HG03103 (cell line): ENCODE data around the gene SNRNP27.
A peak's percentile ranks its signal among the peaks of the same experiment; 100 is the strongest.
"Not testable (repeated sequence)": the region's sequence is repeated elsewhere in the genome, so short reads cannot be mapped to it uniquely, and the experiment has no call there.

Source experiments
- ATAC-seq: cut with Tn5 transposase; IDR thresholded peaks from one replicate; pipeline ENCODE4 v1.9.1; 2021; ENCODE audit warnings: low read depth; ENCODE audit not compliant: unreplicated experiment

The SNRNP27 gene, protein sequence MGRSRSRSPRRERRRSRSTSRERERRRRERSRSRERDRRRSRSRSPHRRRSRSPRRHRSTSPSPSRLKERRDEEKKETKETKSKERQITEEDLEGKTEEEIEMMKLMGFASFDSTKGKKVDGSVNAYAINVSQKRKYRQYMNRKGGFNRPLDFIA

DNA sequence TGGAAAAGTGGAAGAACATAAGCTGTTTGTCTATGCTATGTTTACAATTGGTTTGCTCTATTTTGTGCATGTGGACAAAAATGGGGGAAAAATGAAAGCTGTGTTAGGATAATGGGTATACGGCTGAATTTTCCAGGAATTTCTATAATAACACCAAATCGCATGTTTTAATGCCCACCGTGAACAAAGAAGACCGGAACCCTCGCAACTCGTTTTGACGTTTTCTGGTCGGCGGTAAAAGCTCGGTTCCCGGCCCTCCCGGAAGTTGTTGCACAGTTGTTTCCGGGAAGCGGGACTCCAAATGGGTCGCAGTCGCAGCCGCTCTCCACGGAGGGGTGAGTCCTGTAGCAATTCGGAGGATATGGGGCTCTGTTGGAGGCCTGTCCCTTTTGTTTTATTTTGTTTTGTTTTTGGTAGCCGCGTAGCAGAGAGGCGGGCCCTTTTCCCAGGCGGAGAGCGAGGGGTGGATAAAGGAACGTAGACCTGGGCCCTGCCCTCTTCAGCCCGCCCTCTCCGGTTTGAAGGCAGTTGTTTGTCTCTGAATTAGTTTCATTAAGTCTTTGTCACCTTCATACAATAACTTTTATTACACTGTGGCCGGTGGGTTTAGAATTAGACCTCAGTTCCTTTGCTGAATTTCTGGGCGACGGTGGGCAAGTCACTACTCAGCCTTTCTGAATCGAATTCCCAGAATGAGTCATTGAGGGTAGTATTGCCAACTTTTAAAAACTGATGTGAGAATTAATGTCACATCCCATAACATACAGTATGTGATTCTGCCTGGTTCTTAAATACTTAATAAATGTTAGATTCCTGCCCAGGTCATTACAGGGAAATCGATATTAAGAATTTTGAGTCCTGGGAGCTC lies at the start of gene SNRNP27:
TSS of gene SNRNP27 (plus strand) at position 273 of the 868 bp plus-strand sequence. CDS start at position 302, 29 bp downstream.
- no peak for ATAC-seq

DNA sequence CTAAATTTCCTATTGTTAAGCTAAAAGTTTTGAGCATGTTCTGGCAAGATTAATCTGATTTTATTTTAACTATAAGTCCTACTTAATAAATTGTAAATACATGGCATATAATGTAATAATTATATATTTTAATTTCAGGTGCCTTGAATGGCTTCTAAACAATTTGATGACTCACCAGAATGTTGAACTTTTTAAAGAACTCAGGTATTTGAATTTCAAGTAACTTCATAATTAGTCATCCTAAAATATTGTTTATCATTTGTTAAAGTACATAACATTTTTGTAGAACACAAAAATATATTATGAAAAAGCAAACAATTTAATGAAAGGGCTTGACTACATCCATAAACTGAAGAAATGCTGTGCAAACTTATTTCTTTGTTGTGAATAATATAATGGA lies 49.8 kb upstream of the SNRNP27 start:
- no peak for ATAC-seq

DNA sequence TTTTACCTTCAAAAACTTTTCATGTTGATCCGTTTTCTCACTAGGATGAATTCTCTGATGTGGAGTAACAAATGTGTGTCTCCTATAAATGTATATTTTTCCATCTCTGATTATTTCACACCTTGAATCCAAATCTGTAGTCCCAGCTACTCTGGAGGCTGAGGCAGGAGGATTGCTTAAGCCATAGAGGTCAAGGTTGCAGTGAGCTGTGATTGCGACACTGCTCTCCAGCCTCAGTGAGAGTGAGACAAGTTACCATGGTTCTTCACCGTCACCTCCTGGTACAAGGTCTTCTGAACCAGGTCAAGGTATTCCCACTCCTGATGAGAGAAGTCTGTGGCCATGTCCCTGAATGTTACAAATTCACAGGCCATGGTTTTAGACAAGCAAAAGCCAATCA lies 49.2 kb upstream of the SNRNP27 start:
- ATAC-seq: no peak

DNA sequence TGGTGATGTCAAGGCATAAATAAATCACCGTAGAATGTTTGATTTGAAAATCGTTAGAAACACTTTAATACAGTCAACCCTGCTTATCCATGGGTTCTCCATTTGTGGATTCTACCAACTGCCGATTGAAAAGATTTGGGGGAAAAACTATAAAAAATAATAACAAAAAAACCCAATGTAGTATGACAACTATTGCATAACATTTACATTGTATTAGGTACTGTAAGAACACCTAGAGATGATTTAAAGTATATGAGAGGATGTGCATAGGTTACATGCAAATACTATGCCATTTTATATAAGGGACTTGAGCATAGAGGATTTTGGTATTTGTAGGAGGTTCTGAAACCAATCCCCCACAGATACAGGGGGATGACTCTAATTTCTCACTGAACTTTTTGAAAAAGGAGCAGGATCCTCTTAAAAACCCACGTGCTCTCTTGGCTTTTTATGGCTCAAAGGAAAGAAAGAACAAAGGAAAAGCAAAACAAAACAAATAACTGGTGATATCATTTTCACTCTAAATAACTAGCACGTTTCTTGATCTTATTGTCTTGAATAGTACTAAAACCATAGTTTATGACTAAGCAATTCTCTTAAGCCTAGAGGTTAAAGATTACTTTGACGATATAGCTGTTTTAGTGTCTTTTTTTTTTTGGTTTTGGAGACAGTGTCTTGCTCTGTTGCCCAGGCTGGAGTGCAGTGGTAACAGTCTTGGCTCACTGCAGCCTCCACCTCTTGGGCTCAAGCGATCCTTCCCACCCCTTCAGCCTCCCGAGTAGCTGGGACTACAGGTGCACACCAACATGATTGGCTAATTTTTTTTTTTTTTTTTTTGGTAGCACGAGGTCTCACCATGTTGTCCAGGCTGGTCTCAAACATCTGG lies 47.3 kb upstream of the SNRNP27 start:
- no peak for ATAC-seq

DNA sequence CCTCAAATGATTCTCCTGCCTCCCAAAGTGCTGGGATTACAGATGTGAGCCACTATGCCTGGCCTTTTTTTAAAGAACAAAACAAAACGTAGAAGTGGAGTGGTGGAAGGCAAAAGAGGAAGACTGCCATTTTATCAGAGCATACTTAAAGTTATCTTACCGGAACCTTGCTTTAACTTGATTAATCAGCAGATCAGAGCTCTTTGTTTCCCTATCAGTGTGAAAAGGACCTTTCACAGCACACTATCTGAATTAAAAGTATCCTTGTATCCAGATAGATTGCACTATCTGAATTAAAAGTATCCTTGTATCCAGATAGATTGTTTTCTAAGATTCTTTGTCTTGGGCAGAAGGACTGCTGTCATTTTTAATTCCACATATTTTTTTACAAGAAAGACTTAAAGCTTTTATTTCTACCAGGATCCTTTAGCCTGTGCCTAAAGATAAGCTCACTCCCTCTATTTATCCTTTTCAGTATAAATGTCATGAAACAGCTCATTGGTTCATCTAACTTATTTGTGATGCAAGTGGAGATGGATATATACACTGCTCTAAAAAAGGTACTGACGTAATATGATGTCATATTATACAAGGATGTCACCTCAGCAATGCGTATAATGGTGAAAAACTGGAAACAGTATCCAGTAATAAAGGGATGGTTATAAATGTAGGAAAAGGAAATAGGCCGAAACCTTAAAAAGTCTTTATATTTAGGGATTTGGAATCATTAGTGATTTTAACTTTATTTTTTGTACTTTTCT lies 46.5 kb upstream of the SNRNP27 start:
- no peak for ATAC-seq

DNA sequence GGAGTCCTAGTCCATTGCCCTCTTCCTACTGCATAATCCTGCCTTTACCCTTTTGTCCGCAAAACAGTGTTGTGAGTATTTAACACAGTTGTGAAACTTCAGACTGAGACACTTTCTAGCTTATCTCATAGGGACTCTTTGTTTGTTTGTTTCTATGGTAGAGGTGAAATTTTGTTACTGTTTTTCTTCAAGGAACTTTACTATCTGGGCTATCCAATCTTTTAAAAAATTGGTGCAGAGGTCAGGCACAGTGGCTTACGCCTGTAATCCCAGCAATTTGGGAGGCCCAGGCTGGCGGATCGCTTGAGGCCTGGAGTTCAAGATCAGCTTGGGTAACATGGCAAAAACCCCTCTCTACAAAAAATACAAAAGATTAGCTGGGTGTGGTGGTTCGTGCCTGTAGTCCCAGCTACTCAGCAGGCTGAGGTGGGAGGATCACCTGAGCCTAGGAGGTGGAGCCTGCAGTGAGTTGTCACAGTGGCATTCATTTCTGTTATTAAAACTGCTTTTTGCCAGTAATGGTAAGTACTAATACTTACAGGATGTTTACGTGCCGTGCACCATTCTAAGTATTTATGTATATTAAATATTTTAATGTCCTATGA lies 45.5 kb upstream of the SNRNP27 start:
- ATAC-seq: no peak

DNA sequence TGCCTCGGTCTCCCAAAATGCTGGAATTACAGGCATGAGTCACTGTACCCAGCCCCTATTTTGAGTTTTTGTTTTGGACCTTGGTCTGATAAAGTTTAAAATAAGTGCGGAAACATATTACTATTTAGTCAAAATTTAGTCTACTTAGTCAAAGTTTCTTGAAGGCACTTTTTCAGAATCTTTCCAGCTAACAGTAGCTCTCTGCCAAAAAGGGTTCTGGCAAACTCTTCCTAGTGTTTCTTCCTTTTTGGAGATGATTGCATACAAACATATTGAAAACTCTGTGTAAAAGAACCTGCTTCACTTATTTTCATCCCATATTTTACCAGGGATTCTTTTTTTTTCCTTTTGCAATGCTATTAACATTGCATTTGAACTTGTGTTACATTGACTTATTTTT lies 35.5 kb upstream of the SNRNP27 start:
- no peak for ATAC-seq

DNA sequence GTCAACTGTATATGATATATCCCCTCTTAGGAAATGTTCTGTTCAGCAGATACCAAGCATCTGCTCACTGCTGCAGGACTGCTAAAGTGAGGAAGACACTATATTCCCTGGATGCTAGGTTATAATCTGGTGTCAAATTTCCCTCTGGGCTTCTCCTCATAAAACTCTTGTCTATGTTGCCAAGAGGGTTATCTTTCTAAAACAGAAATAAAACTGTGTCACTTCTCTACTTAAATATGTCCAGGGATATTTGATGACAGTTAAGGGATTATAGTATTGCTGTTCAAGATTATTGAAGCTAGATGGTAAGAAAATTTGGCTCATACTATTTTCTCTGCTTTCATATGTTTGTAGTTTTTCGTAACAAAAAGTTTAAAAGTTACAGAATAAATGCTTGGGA lies 30.5 kb upstream of the SNRNP27 start:
- ATAC-seq: no peak

DNA sequence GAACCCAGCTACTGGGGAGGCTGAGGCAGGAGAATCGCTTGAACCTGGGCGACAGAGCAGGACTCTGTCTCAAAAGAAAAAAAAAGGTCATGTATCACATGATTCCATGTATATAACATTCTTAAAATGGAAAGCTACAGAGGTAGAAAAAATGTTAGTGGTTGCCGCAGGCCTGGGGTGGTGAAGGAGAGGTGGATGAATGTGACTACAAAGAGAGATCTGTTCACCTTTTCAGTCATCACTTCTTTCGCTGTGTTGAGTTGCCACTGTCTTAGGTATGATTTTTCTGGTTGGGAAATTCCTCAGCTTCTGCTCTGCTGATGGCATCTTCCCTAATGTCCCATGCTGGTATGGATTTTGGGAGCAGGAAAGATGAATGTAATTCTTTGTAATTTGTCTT lies 5.3 kb upstream of the SNRNP27 start:
- no peak for ATAC-seq

DNA sequence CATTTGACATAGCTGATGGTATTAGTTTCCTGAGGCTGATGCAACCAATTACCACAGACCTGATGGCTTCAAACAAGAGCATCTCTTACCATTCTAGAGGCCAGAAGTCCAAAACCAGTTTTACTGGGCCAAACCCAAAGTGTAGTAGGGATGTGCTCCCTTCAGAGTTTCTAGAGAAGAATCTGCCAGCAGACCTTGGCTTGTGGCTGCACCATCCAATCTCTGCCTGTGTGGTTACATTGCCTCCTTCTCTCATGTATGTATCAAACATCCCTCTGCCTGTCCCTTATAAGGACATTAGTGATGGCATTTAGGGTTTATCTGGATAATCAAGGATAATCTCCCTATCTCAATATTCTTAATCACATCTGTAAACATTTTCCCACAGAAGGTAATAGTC lies 4.5 kb upstream of the SNRNP27 start:
- ATAC-seq: no peak

DNA sequence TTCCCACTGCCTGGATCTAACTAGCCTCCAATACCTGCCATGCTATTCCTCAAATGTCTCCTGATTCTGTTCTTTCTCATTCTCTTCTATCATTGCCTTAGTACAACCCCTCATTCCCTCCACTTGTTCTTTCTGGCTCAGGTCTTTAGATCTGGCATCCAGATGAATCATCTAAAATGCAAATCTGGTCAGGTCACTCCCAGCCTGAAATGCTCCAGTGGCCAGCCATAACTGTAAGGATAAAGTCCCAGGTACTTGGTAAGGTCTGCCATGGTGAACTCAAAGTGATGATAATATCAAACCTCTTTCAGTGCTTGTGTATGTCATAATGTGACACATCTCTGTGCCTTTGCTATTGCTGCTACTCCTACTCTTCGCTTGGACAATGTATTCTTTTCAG lies 2.9 kb upstream of the SNRNP27 start:
- no peak for ATAC-seq

DNA sequence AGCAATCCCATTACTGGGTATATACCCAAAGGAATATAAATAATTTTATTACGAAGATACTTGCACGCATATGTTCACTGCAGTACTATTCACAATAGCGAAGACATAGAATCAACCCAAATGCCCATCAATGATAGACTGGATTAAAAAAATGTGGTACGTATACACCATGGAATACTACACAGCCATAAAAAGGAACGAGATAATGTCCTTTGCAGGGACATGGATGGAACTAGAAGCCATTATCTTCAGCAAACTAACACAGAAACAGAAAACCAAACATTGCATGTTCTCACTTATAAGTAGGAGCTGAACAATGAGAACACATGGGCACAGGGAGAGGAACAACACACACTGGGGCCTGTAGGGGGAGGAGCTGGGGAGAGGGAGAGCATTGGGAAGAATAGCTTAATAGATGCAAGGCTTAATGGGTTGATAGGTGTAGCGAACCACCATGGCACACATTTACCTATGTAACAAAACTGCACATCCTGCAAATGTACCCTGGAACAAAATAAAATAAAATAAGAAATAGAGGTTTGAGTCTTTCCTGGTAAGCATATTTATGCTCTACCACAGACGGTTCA lies 825 bp upstream of the SNRNP27 start:
- ATAC-seq: not testable (repeated sequence)

DNA sequence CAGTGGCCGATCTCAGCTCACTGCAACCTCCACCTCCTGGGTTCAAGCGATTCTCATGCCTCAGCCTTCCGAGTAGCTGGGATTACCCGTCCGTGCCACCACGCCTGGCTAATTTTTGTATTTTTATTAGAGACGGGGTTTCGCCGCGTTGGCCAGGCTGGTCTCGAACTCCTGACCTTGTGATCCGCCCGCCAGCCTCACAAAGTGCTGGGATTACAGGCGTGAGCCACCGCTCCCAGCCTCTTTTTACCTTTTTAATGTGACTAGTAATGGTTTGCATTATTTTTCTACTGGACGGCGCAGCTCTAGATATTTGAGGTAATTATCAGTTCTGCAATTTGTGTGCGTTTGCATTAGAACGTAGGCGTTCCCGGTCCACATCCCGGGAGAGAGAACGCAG lies 981 bp downstream of the SNRNP27 start:
- not testable (repeated sequence) for ATAC-seq

DNA sequence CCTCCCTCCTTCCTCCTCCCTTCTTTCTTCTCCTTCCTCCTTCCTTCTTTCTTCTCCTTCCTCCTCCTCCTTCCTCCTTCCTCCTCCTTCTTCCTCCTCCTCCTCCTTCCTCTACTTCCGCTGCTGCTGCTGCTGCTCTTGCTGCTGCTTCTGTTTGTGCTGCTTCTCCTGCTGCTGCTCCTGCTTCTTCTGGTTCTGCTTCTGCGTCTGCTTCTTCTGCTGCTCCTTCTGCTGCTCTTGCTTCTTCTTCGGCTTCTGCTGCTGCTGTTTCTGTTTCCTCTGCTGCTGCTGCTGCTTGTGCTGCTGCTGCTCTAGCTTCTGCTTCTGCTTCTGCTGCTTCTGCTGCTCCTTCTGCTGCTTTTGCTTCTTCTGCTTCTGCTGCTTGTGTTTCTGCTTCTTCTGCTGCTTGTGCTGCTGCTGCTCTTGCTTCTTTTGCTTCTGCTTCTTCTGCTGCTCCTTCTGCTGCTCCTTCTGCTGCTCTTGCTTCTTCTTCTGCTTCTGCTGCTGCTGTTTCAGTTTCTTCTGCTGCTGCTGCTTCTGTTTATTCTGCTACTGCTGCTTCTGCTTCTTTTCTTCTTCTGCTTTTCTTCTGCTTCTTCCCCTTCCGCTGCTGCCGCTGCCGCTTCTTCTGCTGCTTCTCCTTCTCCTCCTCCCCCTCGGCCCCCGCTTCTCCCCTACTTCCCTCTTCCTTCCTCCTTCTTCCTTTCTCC lies 8.6 kb downstream of the SNRNP27 start:
- ATAC-seq: no peak

DNA sequence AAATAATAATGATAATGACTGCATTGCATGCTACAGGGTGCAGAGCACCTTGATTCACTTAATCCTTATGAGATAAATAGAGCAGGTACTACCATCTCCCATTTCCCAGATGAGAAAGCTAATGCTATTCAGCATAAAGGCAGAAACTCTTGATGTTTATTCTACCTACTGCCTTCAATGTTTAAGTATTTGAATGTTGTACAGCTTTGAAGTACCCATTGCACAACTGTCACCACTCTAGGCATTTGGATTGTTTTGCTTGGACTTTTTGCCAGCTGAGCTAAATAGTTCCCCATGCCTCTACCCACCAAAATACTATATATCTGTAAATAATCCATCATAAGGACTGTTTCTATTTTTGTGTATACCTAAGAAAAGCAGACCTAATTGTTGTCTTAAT lies 13.5 kb downstream of the SNRNP27 start:
- ATAC-seq: no peak

DNA sequence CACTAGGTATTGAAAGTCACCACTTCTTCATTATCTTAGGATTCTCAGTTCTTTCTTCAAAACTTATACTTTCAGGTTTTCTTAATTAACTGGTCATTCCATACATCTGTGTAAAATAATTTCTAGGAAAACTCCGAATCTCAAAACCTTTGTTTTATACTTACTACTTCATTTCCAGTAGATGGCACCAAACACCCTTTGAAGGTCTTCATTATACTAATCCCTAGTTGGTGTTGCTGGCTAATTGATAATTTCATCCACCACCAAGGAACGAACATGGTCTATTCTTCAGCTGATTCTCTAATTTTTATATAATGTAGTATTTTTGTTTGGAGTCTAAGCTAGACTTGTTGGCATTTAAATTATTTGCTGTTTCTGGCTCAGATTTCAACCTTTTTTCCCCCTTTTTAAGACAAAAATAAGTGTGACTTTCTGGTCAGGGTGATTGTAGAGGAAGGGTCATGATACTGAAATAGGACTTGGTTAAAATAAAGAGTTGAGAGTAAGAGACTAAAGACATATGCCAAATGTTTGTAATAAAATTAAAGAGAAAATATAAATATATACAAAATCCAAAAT lies 18.3 kb downstream of the SNRNP27 start:
- no peak for ATAC-seq

DNA sequence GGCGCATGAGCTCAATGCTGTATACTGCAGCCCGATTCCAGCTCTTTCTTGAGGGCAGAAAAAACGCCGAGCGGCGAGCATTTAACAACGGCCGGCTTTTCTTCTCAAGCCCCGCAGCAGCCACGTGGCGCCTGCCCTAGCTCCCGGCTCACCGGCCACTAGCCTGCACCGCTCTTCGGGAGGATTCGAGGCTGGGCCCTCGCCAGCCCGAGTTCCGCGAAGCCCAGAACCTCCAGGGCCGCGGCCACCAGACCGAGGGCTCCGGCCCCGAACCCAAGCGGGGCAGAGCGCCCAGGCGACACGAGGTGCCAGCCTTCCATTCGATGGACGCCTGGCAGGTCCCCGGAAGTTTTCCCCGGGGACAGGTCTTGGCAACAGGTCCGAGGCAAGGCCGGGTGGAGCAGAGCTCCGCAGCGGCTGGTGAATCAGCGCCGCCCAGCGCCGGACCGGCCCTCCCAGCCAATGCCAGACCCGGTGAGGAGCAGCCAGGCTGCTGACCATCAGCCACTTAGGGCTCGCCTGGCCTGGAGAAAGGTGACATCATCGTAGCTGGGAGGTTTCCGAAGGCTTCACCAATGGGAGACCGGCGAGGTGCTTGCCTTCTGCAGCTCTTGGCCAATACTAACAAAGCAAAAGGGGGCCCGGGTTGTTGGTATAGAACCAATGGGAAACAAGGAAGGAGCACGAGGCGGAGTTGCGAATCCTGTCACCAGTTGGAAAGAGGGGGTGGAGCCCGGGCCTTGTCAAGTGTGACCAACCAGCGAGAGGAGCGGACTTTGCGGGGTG lies 20.6 kb downstream of the SNRNP27 start:
- peak; percentile 81 for ATAC-seq
